Measurements from ENCODE around the gene SCGB3A2. TPM values are rescaled to one million over a fixed set of nuclear protein-coding genes. Genes with fewer than 3 reads are reported as not detected.
"Not testable (repeated sequence)": the region's sequence is repeated elsewhere in the genome, so short reads cannot be mapped to it uniquely, and the experiment has no call there.

Gene SCGB3A2
- total RNA-seq, 1 donor from 2014 or later = not detected

GRCh38 chr5:147863454-147864158, 14.9 kb upstream of the SCGB3A2 start:
- no peak for DNase-seq (ENCODE audit: low read depth)

DNA sequence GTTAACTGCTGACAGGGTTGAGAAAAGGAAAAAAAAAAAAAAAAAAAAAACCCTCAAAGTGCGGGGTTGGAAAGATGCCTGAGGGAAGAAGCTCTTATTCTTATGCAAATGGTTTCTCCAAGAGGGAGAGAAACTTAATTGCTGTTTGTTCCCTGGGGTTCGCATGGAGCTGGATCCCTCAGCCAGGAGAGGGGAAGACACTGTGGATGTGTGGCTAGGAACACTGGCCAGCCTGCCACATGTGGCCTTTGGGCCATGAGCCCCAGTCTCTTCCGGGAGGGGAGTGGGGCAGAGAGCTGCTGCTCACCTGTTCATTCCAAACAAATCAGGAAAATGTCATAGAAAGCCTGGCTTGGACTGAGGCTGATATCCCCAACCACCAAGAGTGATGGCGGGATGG, 9.4 kb upstream of the SCGB3A2 start:
- no peak for DNase-seq (ENCODE audit: low read depth)

DNA sequence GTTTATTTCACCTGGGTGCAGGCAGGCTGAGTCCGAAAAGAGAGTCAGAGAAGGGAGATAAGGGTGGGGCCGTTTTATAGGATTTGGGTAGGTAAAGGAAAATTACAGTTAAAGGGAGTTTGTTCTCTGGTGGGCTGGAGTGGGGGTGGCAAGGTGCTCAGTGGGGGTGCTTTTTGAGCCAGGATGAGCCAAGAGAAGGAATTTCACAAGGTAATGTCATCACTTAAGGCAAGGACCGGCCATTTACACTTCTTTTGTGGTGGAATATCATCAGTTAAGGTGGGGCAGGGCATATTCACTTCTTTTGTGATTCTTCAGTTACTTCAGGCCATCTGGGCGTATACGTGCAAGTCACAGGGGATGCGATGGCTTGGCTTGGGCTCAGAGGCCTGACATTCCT, 8.6 kb upstream of the SCGB3A2 start:
- DNase-seq (ENCODE audit: low read depth) = not testable (repeated sequence)

DNA sequence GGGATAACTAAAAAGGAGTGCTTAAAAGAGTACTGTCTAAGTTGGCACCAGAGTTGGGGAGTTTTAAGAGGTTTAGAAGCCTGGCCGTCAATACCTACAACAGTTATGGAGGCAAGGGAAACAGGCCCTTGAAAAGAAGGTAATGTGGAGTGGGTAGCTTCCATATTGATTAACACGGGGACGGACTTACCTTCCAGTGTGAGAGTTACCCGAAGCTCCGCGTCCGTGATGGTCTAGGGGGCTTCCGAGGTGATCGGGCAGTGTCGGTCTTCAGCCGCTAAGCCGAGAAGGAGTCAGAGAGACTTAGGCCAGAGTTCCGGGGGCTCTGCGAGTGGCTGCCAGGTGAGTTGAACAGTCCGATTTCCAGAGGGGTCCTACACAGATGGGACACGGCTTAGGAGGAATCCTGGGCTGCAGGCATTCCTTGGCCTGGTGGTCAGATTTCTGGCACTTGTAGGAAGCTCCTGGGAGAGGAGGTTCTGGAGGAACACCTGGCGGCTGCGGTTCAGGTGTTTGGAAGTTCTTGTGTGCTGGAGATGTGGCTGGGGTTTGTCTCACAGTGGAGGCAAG, 6.4 kb upstream of the SCGB3A2 start:
- not testable (repeated sequence) for DNase-seq (ENCODE audit: low read depth)

GRCh38 chr5:147872744-147873435, 5.6 kb upstream of the SCGB3A2 start:
- DNase-seq (ENCODE audit: low read depth) = not testable (repeated sequence)

DNA sequence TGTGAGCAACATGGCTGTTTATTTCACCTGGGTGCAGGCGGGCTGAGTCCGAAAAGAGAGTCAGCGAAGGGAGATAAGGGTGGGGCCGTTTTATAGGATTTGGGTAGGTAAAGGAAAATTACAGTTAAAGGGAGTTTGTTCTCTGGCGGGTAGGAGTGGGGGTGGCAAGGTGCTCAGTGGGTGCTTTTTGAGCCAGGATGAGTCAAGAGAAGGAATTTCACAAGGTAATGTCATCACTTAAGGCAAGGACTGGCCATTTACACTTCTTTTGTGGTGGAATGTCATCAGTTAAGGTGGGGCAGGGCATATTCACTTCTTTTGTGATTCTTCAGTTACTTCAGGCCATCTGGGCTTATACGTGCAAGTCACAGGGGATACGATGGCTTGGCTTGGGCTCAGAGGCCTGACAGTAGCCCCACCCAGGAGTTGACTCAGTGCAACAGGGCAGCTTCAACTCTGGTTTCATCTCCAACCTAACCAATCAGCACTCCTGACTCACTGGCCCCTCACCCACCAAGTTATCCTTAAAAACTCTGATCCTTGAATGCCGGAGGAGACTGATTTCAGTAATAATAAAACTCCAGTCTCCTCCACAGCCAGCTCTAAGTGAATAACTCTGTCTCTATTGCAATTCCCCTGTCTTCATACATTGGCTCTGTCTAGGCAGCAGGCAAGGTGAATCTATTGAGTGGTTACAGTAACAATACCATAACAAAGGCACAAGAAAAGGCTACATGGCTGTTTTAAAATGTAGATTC, 4.2 kb upstream of the SCGB3A2 start:
- DNase-seq (ENCODE audit: low read depth) = not testable (repeated sequence)

GRCh38 chr5:147874910-147875367, 3.6 kb upstream of the SCGB3A2 start:
- DNase-seq (ENCODE audit: low read depth) = no peak

DNA sequence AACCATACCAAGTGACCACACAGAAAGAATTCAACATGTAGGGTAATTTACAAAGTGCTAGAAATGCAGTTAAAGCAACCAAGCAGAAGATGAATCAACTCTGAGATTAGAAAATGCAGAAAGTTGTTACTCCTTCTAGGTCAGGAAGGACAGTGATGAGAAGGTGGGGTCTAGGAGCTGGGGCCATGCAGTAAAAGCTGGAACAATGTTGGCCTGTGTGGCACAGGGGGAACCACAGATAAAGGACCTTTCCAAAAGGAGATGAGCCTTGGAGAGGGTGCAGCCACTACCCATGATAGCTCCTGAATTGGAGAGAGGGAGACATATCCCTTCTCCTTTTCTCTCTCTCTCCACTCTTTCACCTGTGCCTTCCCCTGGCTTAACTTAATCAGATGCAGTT, 2.4 kb upstream of the SCGB3A2 start:
- no peak for DNase-seq (ENCODE audit: low read depth)

- DNase-seq (ENCODE audit: low read depth) = no peak
Observed at GRCh38 chr5:147876626-147877025, 1.9 kb upstream of the SCGB3A2 start.

DNA sequence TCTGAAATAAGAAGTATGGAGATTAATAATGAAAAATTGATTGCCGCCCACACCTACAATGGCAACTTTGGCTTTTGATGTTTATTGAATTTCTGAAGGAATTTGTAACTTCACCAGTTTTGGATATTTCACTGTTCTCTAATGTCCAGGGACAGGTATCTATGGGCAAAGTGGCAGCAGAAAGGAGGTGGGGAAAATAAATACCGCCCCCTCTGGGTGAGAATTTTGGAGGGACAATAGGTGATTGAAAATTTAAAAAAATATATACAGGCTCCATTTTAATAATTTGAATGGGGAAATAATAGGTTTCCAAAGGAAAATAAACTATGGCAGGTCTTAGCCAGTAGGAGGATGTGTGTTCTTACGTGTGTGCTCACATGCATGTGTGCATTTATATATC, 1.3 kb downstream of the SCGB3A2 start:
- no peak for DNase-seq (ENCODE audit: low read depth)

DNA sequence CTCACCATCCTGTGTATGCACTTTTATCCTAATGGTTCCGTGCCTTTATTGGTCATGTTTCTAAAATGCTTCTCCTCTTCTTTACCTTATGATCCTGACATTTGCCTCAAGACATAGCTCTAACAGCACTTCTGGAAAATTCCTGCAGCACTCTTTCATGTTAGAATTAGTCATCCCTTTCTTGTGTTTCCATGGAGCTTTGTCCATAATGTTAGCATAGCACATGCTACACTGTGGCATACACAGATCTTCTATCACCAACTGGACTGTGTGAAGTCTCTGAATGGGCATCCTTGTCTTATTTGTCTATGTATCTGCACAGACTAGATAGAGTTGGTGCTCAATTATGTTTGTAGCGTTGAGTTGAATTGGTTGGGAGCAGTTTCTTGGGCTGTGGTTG, 2.0 kb downstream of the SCGB3A2 start:
- no peak for DNase-seq (ENCODE audit: low read depth)

- no peak for DNase-seq (ENCODE audit: low read depth)
Observed at GRCh38 chr5:147882586-147883313, 4.2 kb downstream of the SCGB3A2 start.

DNA sequence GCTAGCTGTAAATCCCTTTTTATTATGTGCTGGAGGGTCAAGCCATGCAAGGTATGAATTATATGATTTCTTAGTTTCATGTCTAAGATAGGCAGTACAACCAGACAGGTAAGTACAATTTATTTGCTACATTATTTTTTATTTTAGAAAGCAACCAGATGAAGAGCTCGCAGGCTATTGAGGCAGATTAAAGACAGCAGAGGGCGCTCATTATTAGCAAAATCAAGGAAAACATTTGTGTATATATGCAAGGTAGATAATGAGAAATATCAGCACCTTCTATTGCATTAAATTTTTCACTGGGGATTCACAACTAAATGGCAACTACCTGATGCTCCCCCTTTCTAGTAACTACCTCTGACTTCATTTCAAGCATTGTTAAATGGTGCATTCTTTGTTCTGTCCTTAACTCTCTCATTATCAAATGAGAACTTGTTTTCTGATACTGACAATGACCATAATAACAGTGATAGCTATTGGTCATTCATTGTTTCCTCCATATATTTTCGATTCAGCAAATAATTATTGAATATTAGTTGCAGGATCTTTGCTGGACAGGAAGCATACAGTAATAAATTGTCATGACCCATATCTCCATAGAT, 8.6 kb downstream of the SCGB3A2 start:
- peak; percentile 19 for DNase-seq (ENCODE audit: low read depth)

DNA sequence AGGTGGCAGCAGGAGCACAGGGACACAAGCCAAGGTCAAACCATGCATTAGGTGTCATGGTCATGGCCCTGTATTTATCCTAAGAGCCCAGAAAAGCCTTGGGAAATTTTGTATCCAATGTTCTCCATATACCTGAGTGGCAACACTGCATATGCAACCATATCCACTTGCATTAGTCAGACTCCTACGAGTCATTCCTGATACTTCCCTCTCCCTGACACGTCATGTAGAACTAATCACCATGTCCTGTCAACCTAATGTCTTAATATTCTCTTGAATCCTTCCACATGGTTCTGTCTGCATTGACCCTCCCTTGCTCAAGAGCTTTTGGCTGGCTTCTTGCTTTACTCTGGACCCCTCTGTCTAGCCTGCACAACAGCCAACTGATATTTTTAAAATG, 9.4 kb downstream of the SCGB3A2 start:
- no peak for DNase-seq (ENCODE audit: low read depth)

DNA sequence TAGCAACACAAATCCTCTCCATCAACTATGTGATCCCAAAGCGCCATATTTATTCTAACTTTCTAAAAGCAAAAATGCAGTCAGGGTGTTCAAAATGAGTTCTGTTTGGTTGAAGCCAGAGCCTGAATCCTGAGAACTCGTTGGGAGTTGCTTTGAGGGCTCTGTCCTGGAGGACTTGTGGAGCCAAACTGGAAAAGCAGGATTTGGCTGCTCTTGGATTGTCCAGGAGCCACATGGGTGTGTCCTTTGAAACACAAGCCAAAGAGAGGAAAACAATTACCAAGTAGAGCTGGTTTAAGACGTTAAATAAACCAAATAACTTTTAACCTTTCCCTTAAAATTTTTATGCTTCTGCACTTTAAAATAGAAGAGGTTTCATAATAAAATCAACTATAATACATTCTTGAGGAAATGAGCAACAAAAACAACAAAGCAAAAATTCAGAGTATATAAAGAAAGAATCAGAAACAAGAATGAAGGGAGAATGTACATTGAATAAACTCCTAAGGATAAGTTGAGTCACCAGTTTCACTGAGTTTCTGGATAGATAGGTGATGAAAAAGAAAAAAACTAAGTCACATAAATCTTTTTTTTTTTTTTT, 14.3 kb downstream of the SCGB3A2 start:
- no peak for DNase-seq (ENCODE audit: low read depth)

DNA sequence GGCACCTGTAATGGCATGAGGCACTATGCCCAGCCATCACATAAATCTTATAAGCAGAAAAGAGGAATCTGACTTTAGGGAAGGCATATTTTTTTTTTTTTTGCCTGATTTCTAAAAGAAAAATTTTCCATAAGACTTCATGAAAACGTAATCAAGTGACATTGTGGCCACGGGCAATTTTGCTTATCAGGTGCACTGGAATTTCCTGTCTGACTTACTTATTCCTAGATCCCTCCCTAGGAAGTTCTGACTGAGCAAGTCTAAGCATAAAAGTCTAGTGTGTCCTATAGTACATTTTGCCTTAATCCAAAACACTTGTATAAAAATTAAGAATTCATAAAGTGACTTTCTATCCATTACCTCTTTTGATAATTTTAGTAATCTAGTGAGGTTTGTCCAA, 15.3 kb downstream of the SCGB3A2 start:
- no peak for DNase-seq (ENCODE audit: low read depth)

GRCh38 chr5:147895864-147896263, 17.4 kb downstream of the SCGB3A2 start:
- no peak for DNase-seq (ENCODE audit: low read depth)

DNA sequence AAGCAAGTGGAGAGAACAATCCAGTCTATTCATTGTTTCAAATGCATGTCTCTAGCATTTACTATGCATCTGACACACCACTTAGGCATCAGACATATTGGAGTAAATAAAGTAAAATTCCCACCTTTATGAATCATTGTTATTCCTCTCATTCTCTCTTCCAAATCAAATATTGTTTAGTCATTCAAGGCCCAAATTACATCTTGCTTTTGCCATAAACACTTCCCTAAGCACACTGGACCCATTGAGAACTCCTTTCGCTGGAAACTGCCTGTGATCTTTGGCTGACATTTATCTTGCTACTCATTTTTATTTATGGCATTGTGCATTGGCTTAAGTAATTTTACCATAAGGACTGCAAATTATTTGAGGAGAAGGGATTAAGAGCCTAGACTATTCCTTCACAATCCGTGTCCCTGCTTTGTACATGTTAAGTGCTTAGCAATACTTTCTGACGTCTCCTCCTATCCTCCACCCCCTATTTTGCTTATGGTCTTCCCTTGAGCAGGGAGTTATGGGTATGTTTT, 20.4 kb downstream of the SCGB3A2 start:
- no peak for DNase-seq (ENCODE audit: low read depth)

- no peak for DNase-seq (ENCODE audit: low read depth)
Observed at GRCh38 chr5:147901599-147902039, 23.1 kb downstream of the SCGB3A2 start.

DNA sequence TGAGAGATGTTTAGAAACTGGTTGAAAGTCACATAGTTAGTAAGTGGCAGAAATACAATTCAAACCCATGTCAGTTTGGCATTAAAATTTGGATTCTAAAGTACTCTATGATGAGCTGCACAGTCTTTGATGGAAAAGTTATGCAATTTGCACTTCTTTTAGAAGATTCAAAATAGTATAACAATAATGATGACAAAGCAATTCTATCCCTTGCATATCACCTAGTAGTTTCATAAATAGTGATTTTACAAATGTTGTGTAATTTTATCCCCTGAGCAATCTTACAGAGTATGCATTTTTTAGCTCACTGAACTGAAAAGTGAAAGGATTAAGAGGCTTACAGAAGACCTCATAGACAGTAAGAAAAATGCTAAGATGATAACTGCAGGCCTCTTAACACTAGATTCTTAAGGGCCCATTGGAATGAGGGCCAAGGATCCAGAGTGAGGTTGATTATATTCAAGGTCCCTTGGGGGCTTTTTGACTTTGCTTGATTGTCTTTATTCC, 24.2 kb downstream of the SCGB3A2 start:
- no peak for DNase-seq (ENCODE audit: low read depth)
